HG03378 (cell line): ENCODE data around the gene PCDHGB6.
"Not testable (repeated sequence)": the region's sequence is repeated elsewhere in the genome, so short reads cannot be mapped to it uniquely, and the experiment has no call there.

Source experiments
- ATAC-seq: cut with Tn5 transposase; IDR thresholded peaks from one replicate; pipeline ENCODE4 v1.9.1; 2021; ENCODE audit warnings: mild to moderate bottlenecking, moderate library complexity; ENCODE audit not compliant: unreplicated experiment

The PCDHGB6 gene

GRCh38 chr5:141417494-141418172 is 9.8 kb downstream of the PCDHGB6 start, which contains the start of gene PCDHGB7:
Gene PCDHGB7 (plus strand): TSS chr5:141417677. CDS start chr5:141417860, 183 bp downstream.
- ATAC-seq: peak; percentile 71

- no peak for ATAC-seq
Observed at GRCh38 chr5:141419074-141419880, 11.5 kb downstream of the PCDHGB6 start.

GRCh38 chr5:141420855-141421488 is 13.2 kb downstream of the PCDHGB6 start, which contains the start of gene PCDHGA11:
Gene PCDHGA11 (plus strand): TSS chr5:141421051. CDS start chr5:141421228, 177 bp downstream.
- peak; percentile 50 for ATAC-seq

GRCh38 chr5:141421489-141421855 is 13.7 kb downstream of the PCDHGB6 start:
- ATAC-seq: no peak

- ATAC-seq: no peak
Observed at GRCh38 chr5:141422742-141423291, 15.0 kb downstream of the PCDHGB6 start.

- no peak for ATAC-seq
Observed at GRCh38 chr5:141427783-141428426, 20.1 kb downstream of the PCDHGB6 start.

GRCh38 chr5:141430332-141431113 is 22.7 kb downstream of the PCDHGB6 start, which contains the start of gene PCDHGA12:
Gene PCDHGA12 (plus strand): TSS chr5:141430507. CDS start chr5:141430760, 253 bp downstream.
- ATAC-seq: peak; percentile 93

- ATAC-seq: no peak
Observed at GRCh38 chr5:141431286-141431685, 23.5 kb downstream of the PCDHGB6 start.

GRCh38 chr5:141432308-141432707 is 24.5 kb downstream of the PCDHGB6 start:
- not testable (repeated sequence) for ATAC-seq

- ATAC-seq: not testable (repeated sequence)
Observed at GRCh38 chr5:141432726-141433125, 24.9 kb downstream of the PCDHGB6 start.

- no peak for ATAC-seq
Observed at GRCh38 chr5:141434006-141434405, 26.2 kb downstream of the PCDHGB6 start.

GRCh38 chr5:141437221-141437620 is 29.4 kb downstream of the PCDHGB6 start:
- no peak for ATAC-seq

GRCh38 chr5:141439411-141440141 is 31.8 kb downstream of the PCDHGB6 start:
- no peak for ATAC-seq

- no peak for ATAC-seq
Observed at GRCh38 chr5:141440341-141440740, 32.5 kb downstream of the PCDHGB6 start.

- ATAC-seq: no peak
Observed at GRCh38 chr5:141441571-141442170, 33.9 kb downstream of the PCDHGB6 start.
